NOMO-1 treated with dmso at 0.1 percent for 144 hours (cell line): ENCODE results near the gene GLUL.
"Not testable (repeated sequence)": the region's sequence is repeated elsewhere in the genome, so short reads cannot be mapped to it uniquely, and the experiment has no call there.

Source experiments
- DNase-seq: peaks from one replicate; lab custom pipeline; 2025; ENCODE audit not compliant: unreplicated experiment; lab: John Stamatoyannopoulos, UW

GLUL gene

GRCh38 chr1:182394055-182394775, 2.6 kb upstream of the GLUL start:
- peak; percentile 57 for DNase-seq

GRCh38 chr1:182392050-182393028, 749 bp upstream of the GLUL start:
- peak; percentile 24 for DNase-seq

GRCh38 chr1:182391028-182391361, 595 bp downstream of the GLUL start:
- no peak for DNase-seq

- DNase-seq, result peak; percentile 25
Observed at GRCh38 chr1:182389619-182390047, 2.0 kb downstream of the GLUL start.

GRCh38 chr1:182388392-182389134, 3.0 kb downstream of the GLUL start:
- no peak for DNase-seq

- no peak for DNase-seq
Observed at GRCh38 chr1:182387566-182387965, 4.0 kb downstream of the GLUL start.

- DNase-seq, result no peak
Observed at GRCh38 chr1:182386980-182387379, 4.6 kb downstream of the GLUL start.

GRCh38 chr1:182385885-182386853, 5.4 kb downstream of the GLUL start:
- DNase-seq, result no peak

- no peak for DNase-seq
Observed at GRCh38 chr1:182384387-182384960, 7.1 kb downstream of the GLUL start.

- no peak for DNase-seq
Observed at GRCh38 chr1:182383934-182384333, 7.7 kb downstream of the GLUL start.

- DNase-seq, result no peak
Observed at GRCh38 chr1:182383037-182383661, 8.4 kb downstream of the GLUL start.

- DNase-seq, result no peak
Observed at GRCh38 chr1:182381962-182382819, 9.4 kb downstream of the GLUL start.

GRCh38 chr1:182380199-182380598, 11.4 kb downstream of the GLUL start:
- DNase-seq, result no peak

GRCh38 chr1:182379781-182380180, 11.8 kb downstream of the GLUL start:
- DNase-seq, result not testable (repeated sequence)

- no peak for DNase-seq
Observed at GRCh38 chr1:182376936-182377574, 14.5 kb downstream of the GLUL start.

GRCh38 chr1:182374101-182374834, 17.3 kb downstream of the GLUL start:
- no peak for DNase-seq

GRCh38 chr1:182370532-182370931, 21.1 kb downstream of the GLUL start:
- no peak for DNase-seq
